Astrocyte (in vitro differentiated cells and primary cell): ENCODE data around the gene EXOC6B.

ENCODE experiments used
- EZH2 ChIP-seq: IDR thresholded peaks from 2 replicates; pipeline ENCODE4 v1.6.1; 2012; ENCODE audit warnings: mild to moderate bottlenecking, low read length, inconsistent platforms; ENCODE audit not compliant: insufficient read depth
- TF ChIP-seq, protein P1 (sequence below): IDR thresholded peaks from 2 replicates; pipeline ENCODE4 v1.5.1; 2011; ENCODE audit warnings: low read depth, mild to moderate bottlenecking, inconsistent platforms, low read length, moderate library complexity; ENCODE audit not compliant: insufficient read depth

DNA sequence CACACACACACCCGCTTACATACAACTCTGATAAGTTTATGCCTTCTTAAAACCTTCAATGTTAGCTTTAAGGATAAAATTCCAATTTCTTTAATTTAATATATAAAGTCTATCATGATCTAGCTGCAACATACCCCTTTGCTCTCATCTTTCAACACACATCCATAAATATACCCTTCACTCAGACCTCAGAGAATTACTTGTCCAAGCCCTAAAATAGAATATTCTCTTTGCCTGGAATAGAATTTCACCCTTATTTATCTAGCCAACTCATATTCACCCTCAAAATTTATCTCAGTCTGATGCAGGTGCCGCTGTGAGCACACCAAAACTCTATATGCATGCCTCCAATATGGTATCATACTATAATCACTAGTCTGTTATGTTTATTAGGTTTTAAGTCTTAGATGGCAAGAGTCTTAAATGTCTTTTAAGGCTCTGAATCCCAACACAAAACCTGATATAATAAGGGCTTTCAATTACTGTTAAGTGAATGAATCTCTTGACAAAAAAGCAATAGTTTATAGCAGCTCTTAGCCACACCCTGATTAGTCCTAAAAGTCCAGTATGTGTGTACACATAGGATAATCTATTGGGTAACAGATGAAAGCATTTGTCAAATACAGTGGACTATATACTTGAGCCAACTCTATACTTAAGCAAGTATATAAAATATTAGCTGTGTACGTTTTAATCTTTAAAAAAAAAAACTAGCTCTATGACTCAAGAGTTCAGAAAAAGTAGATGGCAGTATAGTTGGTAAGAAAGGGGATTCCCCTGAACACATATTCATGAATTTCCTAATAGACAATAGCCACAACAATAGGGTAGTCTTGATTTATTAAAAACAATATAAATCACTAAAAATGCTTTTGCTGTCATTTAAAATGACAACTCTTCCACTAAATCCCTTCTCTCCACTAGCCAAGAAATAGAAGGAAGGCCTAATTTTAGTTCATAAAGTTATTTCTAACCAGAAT lies 144.5 kb downstream of the EXOC6B start:
- TF ChIP-seq, protein P1, sequence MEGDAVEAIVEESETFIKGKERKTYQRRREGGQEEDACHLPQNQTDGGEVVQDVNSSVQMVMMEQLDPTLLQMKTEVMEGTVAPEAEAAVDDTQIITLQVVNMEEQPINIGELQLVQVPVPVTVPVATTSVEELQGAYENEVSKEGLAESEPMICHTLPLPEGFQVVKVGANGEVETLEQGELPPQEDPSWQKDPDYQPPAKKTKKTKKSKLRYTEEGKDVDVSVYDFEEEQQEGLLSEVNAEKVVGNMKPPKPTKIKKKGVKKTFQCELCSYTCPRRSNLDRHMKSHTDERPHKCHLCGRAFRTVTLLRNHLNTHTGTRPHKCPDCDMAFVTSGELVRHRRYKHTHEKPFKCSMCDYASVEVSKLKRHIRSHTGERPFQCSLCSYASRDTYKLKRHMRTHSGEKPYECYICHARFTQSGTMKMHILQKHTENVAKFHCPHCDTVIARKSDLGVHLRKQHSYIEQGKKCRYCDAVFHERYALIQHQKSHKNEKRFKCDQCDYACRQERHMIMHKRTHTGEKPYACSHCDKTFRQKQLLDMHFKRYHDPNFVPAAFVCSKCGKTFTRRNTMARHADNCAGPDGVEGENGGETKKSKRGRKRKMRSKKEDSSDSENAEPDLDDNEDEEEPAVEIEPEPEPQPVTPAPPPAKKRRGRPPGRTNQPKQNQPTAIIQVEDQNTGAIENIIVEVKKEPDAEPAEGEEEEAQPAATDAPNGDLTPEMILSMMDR: no peak
- TF ChIP-seq EZH2: no peak
